ENCODE data around the gene MCRIP2. TPM values are rescaled to one million over a fixed set of nuclear protein-coding genes. Genes with fewer than 3 reads are reported as not detected.
A peak's percentile ranks its signal among the peaks of the same experiment; 100 is the strongest.

Gene MCRIP2
- total RNA-seq, 1 donor from 2014 or later, result 20.4 TPM

DNA sequence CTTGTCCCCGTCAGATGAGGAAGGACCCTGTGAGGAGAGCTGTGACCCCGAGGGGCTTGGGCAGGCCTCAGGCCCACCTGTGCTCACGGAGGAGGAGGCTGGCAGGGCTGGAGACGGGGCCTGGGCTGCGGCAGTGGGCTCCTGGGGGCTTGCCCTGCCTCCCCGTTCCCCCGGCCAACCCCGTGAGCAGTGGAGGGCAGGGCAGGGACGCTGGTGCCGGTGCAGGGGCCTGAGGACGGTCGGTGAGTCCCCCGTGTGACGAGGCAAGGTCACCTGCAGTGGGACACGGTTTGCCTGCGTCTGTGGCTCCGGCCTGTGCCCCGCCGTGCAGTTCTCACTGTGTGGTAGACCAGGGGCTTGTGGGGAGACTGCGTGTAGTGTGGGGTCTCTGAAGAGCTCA, 18.0 kb downstream of the MCRIP2 start:
- Histone ChIP-seq H3K27ac (ENCODE audit: low read depth, low read length) (no peak overlapping the region), H3K4me3 (ENCODE audit: low read length in 3 of 3) (no peak overlapping the region), H3K27me3 (ENCODE audit: control insufficient read depth in 3 of 3, insufficient read depth in 3 of 3, low read length in 3 of 3) (no peaks in the 10 kb centered on the region), H3K36me3 (ENCODE audit: control insufficient read depth in 3 of 3, insufficient read depth in 3 of 3, low read length in 3 of 3) (peaks cover 0 to 3% (median 0%) of the 10 kb centered on the region in 3 donors), H3K9me3 (ENCODE audit: control insufficient read depth in 3 of 3, low read length in 3 of 3) (no peaks in the 10 kb centered on the region), H3K4me1 (ENCODE audit: control insufficient read depth in 3 of 3, insufficient read depth in 3 of 3, low read length in 3 of 3) (peaks cover 11 to 15% (median 11%) of the 10 kb centered on the region in 3 donors), H3K9ac (ENCODE audit: low read depth in 1 of 3, low read length in 3 of 3) (no peak overlapping the region)

DNA sequence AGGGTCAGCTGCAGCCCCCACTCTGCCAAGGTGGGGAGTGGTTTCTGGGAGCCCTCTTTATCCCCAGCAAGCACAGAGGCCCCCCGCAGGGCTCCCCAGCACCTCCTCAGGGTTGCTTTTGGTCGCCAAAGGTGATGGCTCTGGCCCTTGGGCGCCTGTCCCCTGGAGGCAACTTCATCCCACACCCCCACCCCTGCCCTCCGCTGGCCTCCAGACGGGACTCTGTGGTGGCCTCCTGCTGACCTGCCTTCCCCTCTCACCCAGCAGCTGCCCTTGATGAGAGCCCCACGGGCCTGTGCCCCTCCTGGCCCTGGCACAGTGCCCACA, 18.5 kb downstream of the MCRIP2 start:
- peak overlapping the region in 1 of 3 donors; percentile 45 for H3K9ac ChIP-seq (ENCODE audit: low read depth in 1 of 3, low read length in 3 of 3)
- H3K4me3 ChIP-seq (ENCODE audit: low read length in 3 of 3), result no peak overlapping the region
- no peaks in the 10 kb centered on the region for H3K27me3 ChIP-seq (ENCODE audit: control insufficient read depth in 3 of 3, insufficient read depth in 3 of 3, low read length in 3 of 3)
- no peaks in the 10 kb centered on the region for H3K9me3 ChIP-seq (ENCODE audit: control insufficient read depth in 3 of 3, low read length in 3 of 3)
- H3K36me3 ChIP-seq (ENCODE audit: control insufficient read depth in 3 of 3, insufficient read depth in 3 of 3, low read length in 3 of 3), result peaks cover 0 to 3% (median 0%) of the 10 kb centered on the region in 3 donors
- no peak overlapping the region for H3K27ac ChIP-seq (ENCODE audit: low read depth, low read length)
- H3K4me1 ChIP-seq (ENCODE audit: control insufficient read depth in 3 of 3, insufficient read depth in 3 of 3, low read length in 3 of 3), result peaks cover 11 to 15% (median 11%) of the 10 kb centered on the region in 3 donors

- Histone ChIP-seq H3K9ac (ENCODE audit: low read depth in 1 of 3, low read length in 3 of 3) (peak overlapping the region in 2 of 3 donors; percentile 57 to 64), H3K9me3 (ENCODE audit: control insufficient read depth in 3 of 3, low read length in 3 of 3) (no peaks in the 10 kb centered on the region), H3K4me1 (ENCODE audit: control insufficient read depth in 3 of 3, insufficient read depth in 3 of 3, low read length in 3 of 3) (peaks cover 11 to 15% (median 11%) of the 10 kb centered on the region in 3 donors), H3K4me3 (ENCODE audit: low read length in 3 of 3) (peak overlapping the region; percentile 48 to 61 (median 52)), H3K27ac (ENCODE audit: low read depth, low read length) (no peak overlapping the region), H3K27me3 (ENCODE audit: control insufficient read depth in 3 of 3, insufficient read depth in 3 of 3, low read length in 3 of 3) (no peaks in the 10 kb centered on the region), H3K36me3 (ENCODE audit: control insufficient read depth in 3 of 3, insufficient read depth in 3 of 3, low read length in 3 of 3) (peaks cover 0 to 3% (median 0%) of the 10 kb centered on the region in 3 donors)
These were observed 19.0 kb downstream of the MCRIP2 start for GRCh38 chr16:660459-661183.

- H3K27me3 ChIP-seq (ENCODE audit: control insufficient read depth in 3 of 3, insufficient read depth in 3 of 3, low read length in 3 of 3), result no peaks in the 10 kb centered on the region
- no peak overlapping the region for H3K27ac ChIP-seq (ENCODE audit: low read depth, low read length)
- peaks cover 0 to 3% (median 0%) of the 10 kb centered on the region in 3 donors for H3K36me3 ChIP-seq (ENCODE audit: control insufficient read depth in 3 of 3, insufficient read depth in 3 of 3, low read length in 3 of 3)
- peaks cover 11 to 15% (median 11%) of the 10 kb centered on the region in 3 donors for H3K4me1 ChIP-seq (ENCODE audit: control insufficient read depth in 3 of 3, insufficient read depth in 3 of 3, low read length in 3 of 3)
- no peaks in the 10 kb centered on the region for H3K9me3 ChIP-seq (ENCODE audit: control insufficient read depth in 3 of 3, low read length in 3 of 3)
- H3K9ac ChIP-seq (ENCODE audit: low read depth in 1 of 3, low read length in 3 of 3), result peak overlapping the region in 2 of 3 donors; percentile 57 to 64
- peak overlapping the region; percentile 29 to 61 (median 48) for H3K4me3 ChIP-seq (ENCODE audit: low read length in 3 of 3)
These were observed 19.7 kb downstream of the MCRIP2 start for GRCh38 chr16:661184-661821.

DNA sequence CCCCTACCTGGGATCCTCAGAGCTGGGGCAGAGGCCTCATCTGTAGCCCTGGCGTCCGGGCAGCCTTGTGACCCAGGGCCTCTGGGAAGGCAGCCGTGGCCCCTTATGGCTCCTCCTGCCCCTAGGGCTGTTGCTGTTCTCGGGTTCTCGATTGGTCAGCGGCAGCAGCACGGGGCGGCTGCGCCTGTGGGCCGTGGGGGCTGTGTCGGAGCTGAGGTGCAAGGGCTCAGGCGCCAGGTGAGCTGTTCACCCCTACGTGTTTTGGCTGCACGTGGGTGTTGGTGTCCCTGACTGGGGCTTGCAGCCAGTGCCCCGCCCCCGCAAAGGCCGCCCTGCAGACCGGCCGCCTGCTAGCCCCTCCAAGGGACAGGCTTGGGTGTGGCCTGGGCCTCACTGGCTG, 20.5 kb downstream of the MCRIP2 start:
- Histone ChIP-seq H3K9me3 (ENCODE audit: control insufficient read depth in 3 of 3, low read length in 3 of 3) (no peaks in the 10 kb centered on the region), H3K27me3 (ENCODE audit: control insufficient read depth in 3 of 3, insufficient read depth in 3 of 3, low read length in 3 of 3) (no peaks in the 10 kb centered on the region), H3K4me1 (ENCODE audit: control insufficient read depth in 3 of 3, insufficient read depth in 3 of 3, low read length in 3 of 3) (peaks cover 11 to 16% (median 12%) of the 10 kb centered on the region in 3 donors), H3K27ac (ENCODE audit: low read depth, low read length) (no peak overlapping the region), H3K4me3 (ENCODE audit: low read length in 3 of 3) (no peak overlapping the region), H3K36me3 (ENCODE audit: control insufficient read depth in 3 of 3, insufficient read depth in 3 of 3, low read length in 3 of 3) (peaks cover 0 to 3% (median 0%) of the 10 kb centered on the region in 3 donors), H3K9ac (ENCODE audit: low read depth in 1 of 3, low read length in 3 of 3) (no peak overlapping the region)

- H3K4me3 ChIP-seq (ENCODE audit: low read length in 3 of 3), result no peak overlapping the region
- no peak overlapping the region for H3K9ac ChIP-seq (ENCODE audit: low read depth in 1 of 3, low read length in 3 of 3)
- no peaks in the 10 kb centered on the region for H3K27me3 ChIP-seq (ENCODE audit: control insufficient read depth in 3 of 3, insufficient read depth in 3 of 3, low read length in 3 of 3)
- H3K4me1 ChIP-seq (ENCODE audit: control insufficient read depth in 3 of 3, insufficient read depth in 3 of 3, low read length in 3 of 3), result peaks cover 16 to 21% (median 17%) of the 10 kb centered on the region in 3 donors
- H3K36me3 ChIP-seq (ENCODE audit: control insufficient read depth in 3 of 3, insufficient read depth in 3 of 3, low read length in 3 of 3), result peaks cover 0 to 3% (median 0%) of the 10 kb centered on the region in 3 donors
- H3K9me3 ChIP-seq (ENCODE audit: control insufficient read depth in 3 of 3, low read length in 3 of 3), result no peaks in the 10 kb centered on the region
- H3K27ac ChIP-seq (ENCODE audit: low read depth, low read length), result no peak overlapping the region
These were observed 21.0 kb downstream of the MCRIP2 start for GRCh38 chr16:662597-662996.

DNA sequence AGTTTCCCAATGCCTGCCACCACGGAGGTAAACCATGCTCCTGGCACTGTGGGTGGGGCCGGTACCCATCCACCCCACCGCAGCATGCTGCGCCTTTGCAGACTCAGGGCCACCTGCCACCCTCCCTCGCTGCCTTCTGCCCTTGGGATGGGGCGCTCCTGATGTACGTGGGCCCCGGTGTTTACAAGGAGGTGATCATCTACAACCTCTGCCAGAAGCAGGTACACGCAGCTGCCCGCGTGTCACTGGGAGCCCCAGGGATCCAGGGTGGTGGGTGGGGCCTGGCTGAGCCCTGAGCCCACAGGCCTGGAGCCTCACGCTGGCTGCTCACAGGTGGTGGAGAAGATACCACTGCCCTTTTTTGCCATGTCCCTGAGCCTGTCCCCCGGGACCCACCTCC, 24.9 kb downstream of the MCRIP2 start:
- H3K36me3 ChIP-seq (ENCODE audit: control insufficient read depth in 3 of 3, insufficient read depth in 3 of 3, low read length in 3 of 3), result peaks cover 14 to 25% (median 16%) of the 10 kb centered on the region in 3 donors
- H3K27ac ChIP-seq (ENCODE audit: low read depth, low read length), result no peak overlapping the region
- no peaks in the 10 kb centered on the region for H3K9me3 ChIP-seq (ENCODE audit: control insufficient read depth in 3 of 3, low read length in 3 of 3)
- H3K4me1 ChIP-seq (ENCODE audit: control insufficient read depth in 3 of 3, insufficient read depth in 3 of 3, low read length in 3 of 3), result peaks cover 16 to 21% (median 17%) of the 10 kb centered on the region in 3 donors
- H3K9ac ChIP-seq (ENCODE audit: low read depth in 1 of 3, low read length in 3 of 3), result no peak overlapping the region
- no peak overlapping the region for H3K4me3 ChIP-seq (ENCODE audit: low read length in 3 of 3)
- H3K27me3 ChIP-seq (ENCODE audit: control insufficient read depth in 3 of 3, insufficient read depth in 3 of 3, low read length in 3 of 3), result no peaks in the 10 kb centered on the region

DNA sequence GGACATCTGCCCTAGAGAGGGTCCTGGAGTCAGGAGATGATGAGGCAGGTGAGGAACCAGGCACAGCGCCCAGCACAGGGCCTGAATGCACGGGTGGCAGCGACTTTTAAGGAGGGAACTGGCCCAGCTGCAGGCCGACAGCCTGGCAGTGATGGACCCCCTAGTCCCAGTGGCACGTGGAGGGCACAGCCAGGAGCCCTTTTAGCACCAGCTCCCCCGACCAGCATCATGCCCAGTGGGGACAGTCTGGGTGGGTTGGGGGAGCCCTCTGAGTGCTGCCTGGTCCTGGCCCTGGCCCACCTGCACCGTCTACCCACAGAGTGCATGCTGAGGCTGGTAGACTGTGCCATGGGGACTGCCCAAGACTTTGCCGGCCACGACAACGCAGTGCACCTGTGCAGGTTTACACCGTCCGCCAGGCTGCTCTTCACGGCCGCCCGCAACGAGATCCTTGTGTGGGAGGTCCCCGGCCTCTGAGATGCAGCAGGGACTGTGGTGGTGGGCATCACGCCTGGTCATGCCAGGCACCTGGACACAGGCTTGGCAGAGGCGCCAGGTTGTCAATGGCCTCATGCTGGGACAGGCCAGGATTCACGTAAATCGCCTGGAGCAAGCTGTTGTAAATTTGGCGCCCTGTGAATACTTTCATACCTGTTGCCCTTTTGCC, 25.6 kb downstream of the MCRIP2 start:
- Histone ChIP-seq H3K36me3 (ENCODE audit: control insufficient read depth in 3 of 3, insufficient read depth in 3 of 3, low read length in 3 of 3) (peaks cover 20 to 31% (median 21%) of the 10 kb centered on the region in 3 donors), H3K4me3 (ENCODE audit: low read length in 3 of 3) (peak overlapping the region; percentile 50 to 81 (median 51)), H3K27ac (ENCODE audit: low read depth, low read length) (peak overlapping the region; percentile 69), H3K9me3 (ENCODE audit: control insufficient read depth in 3 of 3, low read length in 3 of 3) (no peaks in the 10 kb centered on the region), H3K4me1 (ENCODE audit: control insufficient read depth in 3 of 3, insufficient read depth in 3 of 3, low read length in 3 of 3) (peaks cover 16 to 20% (median 17%) of the 10 kb centered on the region in 3 donors), H3K9ac (ENCODE audit: low read depth in 1 of 3, low read length in 3 of 3) (peak overlapping the region; percentile 72 to 88 (median 83)), H3K27me3 (ENCODE audit: control insufficient read depth in 3 of 3, insufficient read depth in 3 of 3, low read length in 3 of 3) (no peaks in the 10 kb centered on the region)

DNA sequence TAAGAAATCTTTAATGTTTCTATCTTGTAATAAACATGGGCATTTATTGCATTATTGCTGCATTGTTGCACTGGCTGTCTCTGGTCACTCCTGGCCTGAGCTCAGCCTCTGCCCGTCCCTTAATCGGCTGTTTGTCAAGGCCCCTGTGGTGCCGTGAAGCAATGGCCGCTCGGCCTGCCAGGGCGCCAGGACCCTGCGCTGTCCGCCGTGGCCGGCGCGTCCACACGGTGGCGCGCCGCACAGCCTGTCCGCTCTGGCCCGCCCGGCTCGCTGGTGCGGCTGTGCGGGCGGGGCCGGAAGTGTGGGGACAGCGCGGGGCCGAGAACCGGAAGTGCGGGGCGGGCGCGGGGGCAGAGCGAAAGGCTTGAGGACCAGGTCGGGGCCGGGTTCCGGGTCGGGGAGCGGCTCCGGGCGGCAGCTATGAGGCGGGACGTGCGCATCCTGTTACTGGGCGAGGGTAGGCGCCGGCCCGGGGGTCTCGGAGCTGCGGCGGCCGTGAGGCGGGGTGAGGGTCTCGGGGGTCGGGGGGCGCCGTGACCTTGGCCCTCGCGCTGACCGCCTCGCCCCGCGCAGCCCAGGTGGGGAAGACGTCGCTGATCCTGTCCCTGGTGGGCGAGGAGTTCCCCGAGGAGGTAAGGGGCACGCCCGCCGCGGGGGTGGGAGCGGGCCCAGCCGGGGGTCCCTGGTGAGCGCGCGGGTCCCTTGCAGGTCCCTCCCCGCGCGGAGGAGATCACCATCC, 26.3 kb downstream of the MCRIP2 start, which contains the start of gene RHOT2:
Gene RHOT2 (plus strand): TSS at position 353 of the 739 bp plus-strand sequence. CDS start 68 bp downstream, at position 421.
- H3K4me1 ChIP-seq (ENCODE audit: control insufficient read depth in 3 of 3, insufficient read depth in 3 of 3, low read length in 3 of 3), result peaks cover 16 to 20% (median 17%) of the 10 kb centered on the region in 3 donors
- no peaks in the 10 kb centered on the region for H3K27me3 ChIP-seq (ENCODE audit: control insufficient read depth in 3 of 3, insufficient read depth in 3 of 3, low read length in 3 of 3)
- no peaks in the 10 kb centered on the region for H3K9me3 ChIP-seq (ENCODE audit: control insufficient read depth in 3 of 3, low read length in 3 of 3)
- peaks cover 27 to 38% (median 28%) of the 10 kb centered on the region in 3 donors for H3K36me3 ChIP-seq (ENCODE audit: control insufficient read depth in 3 of 3, insufficient read depth in 3 of 3, low read length in 3 of 3)
- H3K9ac ChIP-seq (ENCODE audit: low read depth in 1 of 3, low read length in 3 of 3), result peak within 1 kb of the TSS; percentile 81 to 90 (median 88)
- H3K4me3 ChIP-seq (ENCODE audit: low read length in 3 of 3), result peak within 1 kb of the TSS; percentile 68 to 83 (median 81)
- peak within 1 kb of the TSS; percentile 69 for H3K27ac ChIP-seq (ENCODE audit: low read depth, low read length)

All from skeletal muscle tissue (tissue), 4 donors.